ENCODE results near the gene CEACAM19.
"Not testable (repeated sequence)": the region's sequence is repeated elsewhere in the genome, so short reads cannot be mapped to it uniquely, and the experiment has no call there.

CEACAM19 gene

DNA sequence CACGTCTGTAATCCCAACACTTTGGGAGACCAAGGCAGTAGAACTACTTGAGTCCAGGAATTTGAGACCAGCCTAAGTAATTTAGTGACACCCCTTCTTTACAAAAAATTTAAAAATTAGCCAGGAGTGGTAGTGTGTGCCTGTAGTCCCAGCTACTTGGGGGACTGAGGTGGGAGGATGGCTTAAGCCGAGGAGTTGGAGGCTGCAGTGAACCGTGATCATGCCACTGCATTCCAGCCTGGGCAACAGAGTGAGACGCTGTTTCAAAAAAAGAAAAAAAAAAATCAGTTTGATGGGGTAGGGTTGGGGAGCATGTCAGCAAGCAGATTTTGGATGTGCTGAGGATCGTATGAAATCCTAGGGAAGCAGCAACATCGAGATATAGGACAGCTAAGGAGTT lies 4.2 kb downstream of the CEACAM19 start:
- H3K4me1 Mint-ChIP-seq: no peaks in the 10 kb centered on the region
- CTCF ChIA-PET: interaction anchor here (0.7 to 1.2 kb wide), 2 partner anchors 9 to 275 kb away, joined by 3 read pairs; no protein-coding TSS in a partner anchor
- DNase-seq: no peak
- no peaks in the 10 kb centered on the region for H3K9me3 Mint-ChIP-seq
- no peak overlapping the region for H3K27ac Mint-ChIP-seq
- H3K36me3 Mint-ChIP-seq: no peaks in the 10 kb centered on the region
- H3K27me3 Mint-ChIP-seq: no peaks in the 10 kb centered on the region
- H3K4me3 Mint-ChIP-seq: no peak overlapping the region

DNA sequence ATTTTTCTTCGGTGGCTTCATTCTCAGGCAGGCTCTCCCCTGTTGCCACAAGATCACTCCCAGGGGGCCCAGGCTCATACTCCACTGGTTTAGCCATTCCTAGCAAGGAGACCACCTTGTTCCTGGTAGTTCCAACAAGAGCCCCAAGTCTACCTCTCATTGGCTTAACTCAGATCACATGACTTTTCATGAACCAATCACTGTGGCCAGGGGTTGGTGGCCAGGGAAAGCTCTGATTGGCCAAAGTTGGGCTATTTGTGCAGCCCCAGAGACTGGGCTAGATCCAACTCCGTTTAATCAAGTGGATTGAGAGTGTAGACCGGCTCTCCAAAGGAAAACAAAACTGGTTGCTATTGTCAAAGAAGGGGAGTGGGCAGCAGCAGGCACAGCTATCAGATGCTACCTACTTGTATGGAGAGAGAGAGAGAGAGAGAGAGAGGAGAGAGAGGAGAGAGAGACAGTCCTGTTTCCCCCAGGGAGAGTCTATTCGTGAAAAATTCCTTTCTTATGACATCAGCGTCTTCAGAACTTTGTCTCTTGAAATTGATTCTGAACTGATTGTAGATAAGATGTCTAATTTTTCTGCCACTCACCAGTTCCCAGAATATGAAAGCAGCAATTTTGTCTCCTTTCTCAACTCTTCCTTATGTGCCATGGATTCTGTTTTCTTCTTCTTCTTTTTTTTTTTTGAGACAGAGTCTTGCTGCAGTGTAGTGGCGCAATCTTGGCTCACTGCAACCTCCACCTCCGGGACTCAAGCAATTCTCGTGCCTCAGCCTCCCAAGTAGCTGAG lies 5.9 kb downstream of the CEACAM19 start:
- CTCF ChIA-PET: interaction anchor here (0.6 to 1.1 kb wide), 3 partner anchors 12 to 95 kb away, joined by 3 read pairs; no protein-coding TSS in a partner anchor
- no peak overlapping the region for H3K27ac Mint-ChIP-seq

GRCh38 chr19:44680536-44680935 lies 9.3 kb downstream of the CEACAM19 start:
- Mint-ChIP-seq H3K9me3 (no peaks in the 10 kb centered on the region), H3K27me3 (peaks cover 11% of the 10 kb centered on the region), H3K4me3 (no peak overlapping the region), H3K4me1 (peaks cover 6% of the 10 kb centered on the region), H3K27ac (no peak overlapping the region), H3K36me3 (no peaks in the 10 kb centered on the region)
- CTCF ChIA-PET: interaction anchor here (1.2 kb wide), 1 partner anchor 9 kb away, joined by 5 read pairs; no protein-coding TSS in a partner anchor
- DNase-seq: no peak

More for the DNA sequence above, 5.9 kb downstream of the CEACAM19 start:
- Mint-ChIP-seq H3K4me1 (no peaks in the 10 kb centered on the region), H3K4me3 (no peak overlapping the region), H3K27me3 (no peaks in the 10 kb centered on the region), H3K9me3 (no peaks in the 10 kb centered on the region), H3K36me3 (no peaks in the 10 kb centered on the region)
- DNase-seq: no peak

DNA sequence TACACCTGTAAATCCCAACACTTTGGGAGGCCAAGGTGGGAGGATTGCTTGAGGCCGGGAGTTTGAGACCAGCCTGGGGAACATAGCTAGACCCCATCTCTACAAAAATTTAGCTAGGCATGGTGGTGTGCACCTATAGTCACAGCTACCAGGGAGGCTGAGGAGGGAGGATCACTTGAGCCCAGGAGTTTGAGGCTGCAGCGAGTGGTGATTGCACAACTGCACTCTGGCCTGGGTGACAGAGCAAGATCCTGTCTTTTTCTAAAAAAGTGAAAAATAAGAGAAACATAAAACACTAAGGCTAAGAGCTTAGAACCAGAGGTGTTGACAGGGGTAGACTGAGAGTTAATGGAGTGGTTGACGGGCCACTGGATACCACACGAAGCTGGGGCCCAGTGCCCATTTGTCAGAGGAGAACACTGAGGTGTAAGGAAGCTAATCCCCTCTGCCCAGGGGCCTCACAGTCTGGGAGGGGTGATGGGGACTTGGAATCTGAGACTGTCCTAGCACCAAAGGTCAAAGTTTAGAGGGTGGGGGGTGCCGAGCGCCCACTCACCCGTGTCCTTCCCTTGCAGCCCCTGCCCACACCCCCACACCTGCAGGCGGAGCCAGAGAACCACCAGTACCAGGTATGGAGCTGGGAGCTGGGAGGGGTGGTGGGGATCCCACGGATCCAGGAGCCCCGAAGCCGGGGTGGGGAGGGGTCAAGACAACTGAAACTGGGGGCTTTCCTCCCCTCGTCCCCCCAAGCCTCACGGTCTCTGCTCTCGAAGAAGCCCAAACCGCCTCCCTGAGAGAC lies 10.9 kb downstream of the CEACAM19 start:
- Mint-ChIP-seq H3K27ac (no peak overlapping the region), H3K27me3 (peaks cover 18% of the 10 kb centered on the region), H3K9me3 (no peaks in the 10 kb centered on the region), H3K36me3 (no peaks in the 10 kb centered on the region), H3K4me3 (no peak overlapping the region), H3K4me1 (peaks cover 6% of the 10 kb centered on the region)
- CTCF ChIA-PET: interaction anchor here (0.9 kb wide), 1 partner anchor 27 kb away, joined by 4 read pairs; no protein-coding TSS in a partner anchor
- no peak for DNase-seq

- Mint-ChIP-seq H3K36me3 (no peaks in the 10 kb centered on the region), H3K4me1 (peaks cover 6% of the 10 kb centered on the region), H3K4me3 (no peak overlapping the region), H3K27me3 (peaks cover 20% of the 10 kb centered on the region), H3K9me3 (no peaks in the 10 kb centered on the region), H3K27ac (no peak overlapping the region)
- no peak for DNase-seq
- CTCF ChIA-PET: interaction anchor here (0.6 kb wide), 1 partner anchor 59 kb away, joined by 4 read pairs; no protein-coding TSS in a partner anchor
Measured at GRCh38 chr19:44682807-44683206, 11.5 kb downstream of the CEACAM19 start.

DNA sequence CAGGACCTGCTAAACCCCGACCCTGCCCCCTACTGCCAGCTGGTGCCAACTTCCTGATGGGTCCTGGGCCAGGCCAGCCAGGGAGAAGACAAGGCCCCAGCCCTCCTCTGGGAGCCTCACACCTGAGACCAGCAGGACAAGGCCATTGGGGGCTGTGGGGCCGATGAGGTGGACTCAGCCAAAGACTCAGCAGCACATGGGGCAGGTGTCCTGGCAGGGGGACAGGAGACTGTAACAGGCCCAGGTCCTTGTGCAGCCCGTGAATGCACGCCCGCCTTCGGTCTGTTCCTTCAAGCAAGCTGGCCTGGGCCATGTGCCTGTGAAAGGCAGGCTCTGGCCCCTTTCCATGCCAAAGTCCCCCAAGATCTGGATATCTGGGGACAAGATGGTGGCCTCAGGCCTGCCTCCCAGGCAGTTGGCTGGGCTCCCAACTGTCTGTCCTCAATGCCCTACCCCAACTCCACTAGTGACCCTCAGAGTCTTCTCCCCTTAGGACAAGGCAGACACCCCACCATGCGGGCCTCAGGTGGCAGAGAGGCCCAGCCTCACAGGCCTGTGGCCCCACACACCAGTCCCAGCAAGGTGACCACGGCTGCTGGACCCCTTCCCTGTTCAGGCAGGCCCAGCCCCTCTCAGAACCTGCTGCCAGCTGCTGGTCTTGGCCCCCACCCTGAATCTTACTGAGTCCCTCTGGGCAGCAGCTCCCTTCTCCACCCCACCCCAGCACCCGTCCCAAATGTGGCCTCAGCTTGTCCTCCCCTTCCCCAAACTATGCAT lies 12.3 kb downstream of the CEACAM19 start:
- DNase-seq: no peak
- CTCF ChIA-PET: interaction anchor here (0.6 to 0.7 kb wide), 2 partner anchors 40 to 58 kb away, joined by 4 read pairs; no protein-coding TSS in a partner anchor
- no peaks in the 10 kb centered on the region for H3K36me3 Mint-ChIP-seq
- no peak overlapping the region for H3K27ac Mint-ChIP-seq
- H3K4me3 Mint-ChIP-seq: no peak overlapping the region
- peaks cover 6% of the 10 kb centered on the region for H3K4me1 Mint-ChIP-seq
- peaks cover 23% of the 10 kb centered on the region for H3K27me3 Mint-ChIP-seq
- no peaks in the 10 kb centered on the region for H3K9me3 Mint-ChIP-seq

DNA sequence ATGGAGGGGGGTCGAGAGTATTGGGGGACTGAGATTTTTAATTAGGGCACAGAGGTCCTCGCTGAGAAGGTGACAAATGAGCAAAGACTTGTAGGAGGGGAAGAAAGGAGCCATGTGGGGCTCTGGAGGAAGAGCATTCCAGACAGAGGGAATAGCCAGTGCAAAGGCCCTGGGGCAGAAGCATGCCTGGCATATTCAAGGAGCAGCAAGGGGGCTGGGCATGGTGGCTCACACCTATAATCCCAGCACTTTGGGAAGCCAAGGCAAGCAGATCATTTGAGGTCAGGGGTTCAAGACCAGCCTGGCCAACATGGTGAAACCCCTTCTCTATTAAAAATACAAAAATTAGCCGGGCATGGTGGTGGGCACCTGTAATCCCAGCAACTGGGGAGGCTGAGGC lies 13.1 kb downstream of the CEACAM19 start:
- H3K4me3 Mint-ChIP-seq, DNase-seq, H3K27ac Mint-ChIP-seq, H3K36me3 Mint-ChIP-seq, CTCF ChIA-PET, H3K9me3 Mint-ChIP-seq: not testable (repeated sequence)
- H3K27me3 Mint-ChIP-seq: peaks cover 29% of the 10 kb centered on the region
- H3K4me1 Mint-ChIP-seq: peaks cover 11% of the 10 kb centered on the region

DNA sequence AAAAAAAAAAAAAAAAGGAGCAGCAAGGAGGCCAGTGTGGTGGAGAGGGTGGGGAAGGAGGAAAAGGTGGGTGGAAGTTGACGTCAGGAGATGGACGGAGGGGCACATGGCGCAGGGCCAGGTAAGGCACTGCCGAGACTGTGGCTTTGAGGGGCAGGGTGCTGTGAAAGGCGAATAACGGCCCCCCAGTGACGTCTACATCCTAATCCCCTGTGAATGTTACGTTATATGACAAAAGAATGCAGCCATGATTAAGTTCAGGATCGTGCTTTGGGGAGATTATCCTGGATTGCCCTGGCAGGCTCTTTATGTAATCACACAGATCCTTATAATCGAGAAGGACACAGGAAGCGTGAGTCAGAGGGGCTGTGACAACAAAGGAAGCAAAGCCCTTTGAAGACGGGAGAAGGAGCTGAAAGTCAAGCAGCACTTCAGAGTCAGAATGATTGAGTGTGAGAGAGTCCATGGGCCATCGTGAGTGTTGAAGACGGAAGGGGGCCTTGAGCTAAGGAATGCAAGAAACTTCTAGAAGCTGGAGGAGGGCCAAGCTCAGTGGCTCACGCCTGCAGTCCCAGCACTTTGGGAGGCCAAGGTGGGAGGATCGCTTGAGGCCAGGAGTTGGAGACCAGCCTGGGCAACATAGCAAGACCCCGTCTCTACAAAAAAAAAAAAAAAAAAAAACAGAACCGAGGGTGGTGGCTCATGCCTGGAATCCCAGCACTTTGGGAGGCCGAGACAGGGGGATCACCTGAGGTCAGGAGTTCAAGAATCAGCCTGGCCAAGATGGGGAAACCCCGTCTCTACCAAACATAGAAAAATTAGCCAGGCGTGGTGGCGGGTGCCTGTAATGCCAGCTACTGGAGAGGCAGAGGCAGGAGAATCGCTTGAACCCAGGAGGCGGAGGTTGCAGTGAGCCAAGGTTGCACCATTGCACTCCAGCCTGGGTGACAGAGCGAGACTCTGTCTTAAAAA lies 13.9 kb downstream of the CEACAM19 start:
- no peak for DNase-seq
- peaks cover 35% of the 10 kb centered on the region for H3K27me3 Mint-ChIP-seq
- H3K27ac Mint-ChIP-seq: no peak overlapping the region
- peaks cover 19% of the 10 kb centered on the region for H3K4me1 Mint-ChIP-seq
- CTCF ChIA-PET: interaction anchor here (1.0 to 1.2 kb wide), 2 partner anchors 31 to 86 kb away, joined by 3 read pairs; no protein-coding TSS in a partner anchor
- no peaks in the 10 kb centered on the region for H3K9me3 Mint-ChIP-seq
- no peak overlapping the region for H3K4me3 Mint-ChIP-seq
- no peaks in the 10 kb centered on the region for H3K36me3 Mint-ChIP-seq

GRCh38 chr19:44685877-44686276 lies 14.6 kb downstream of the CEACAM19 start:
- no peaks in the 10 kb centered on the region for H3K9me3 Mint-ChIP-seq
- CTCF ChIA-PET: interaction anchor here (0.6 to 1.2 kb wide), 3 partner anchors 11 to 85 kb away, joined by 3 read pairs; no protein-coding TSS in a partner anchor
- peaks cover 35% of the 10 kb centered on the region for H3K27me3 Mint-ChIP-seq
- no peaks in the 10 kb centered on the region for H3K36me3 Mint-ChIP-seq
- no peak overlapping the region for H3K4me3 Mint-ChIP-seq
- peaks cover 19% of the 10 kb centered on the region for H3K4me1 Mint-ChIP-seq
- no peak overlapping the region for H3K27ac Mint-ChIP-seq
- DNase-seq: no peak

GRCh38 chr19:44686896-44687295 lies 15.6 kb downstream of the CEACAM19 start:
- DNase-seq: no peak
- no peak overlapping the region for H3K4me3 Mint-ChIP-seq
- H3K4me1 Mint-ChIP-seq: peaks cover 25% of the 10 kb centered on the region
- H3K9me3 Mint-ChIP-seq: no peaks in the 10 kb centered on the region
- H3K27ac Mint-ChIP-seq: no peak overlapping the region
- CTCF ChIA-PET: no interaction called here
- no peaks in the 10 kb centered on the region for H3K36me3 Mint-ChIP-seq
- H3K27me3 Mint-ChIP-seq: peaks cover 37% of the 10 kb centered on the region

- CTCF ChIA-PET: interaction anchor here (0.8 to 8.1 kb wide), 5 partner anchors 34 to 94 kb away, joined by 3 to 79 read pairs (median 5); no protein-coding TSS in a partner anchor
- no peak for DNase-seq
- Mint-ChIP-seq H3K4me1 (peaks cover 35% of the 10 kb centered on the region), H3K4me3 (no peak overlapping the region), H3K9me3 (no peaks in the 10 kb centered on the region), H3K36me3 (no peaks in the 10 kb centered on the region), H3K27me3 (peaks cover 43% of the 10 kb centered on the region), H3K27ac (no peak overlapping the region)
Measured at GRCh38 chr19:44687888-44688287, 16.6 kb downstream of the CEACAM19 start.

DNA sequence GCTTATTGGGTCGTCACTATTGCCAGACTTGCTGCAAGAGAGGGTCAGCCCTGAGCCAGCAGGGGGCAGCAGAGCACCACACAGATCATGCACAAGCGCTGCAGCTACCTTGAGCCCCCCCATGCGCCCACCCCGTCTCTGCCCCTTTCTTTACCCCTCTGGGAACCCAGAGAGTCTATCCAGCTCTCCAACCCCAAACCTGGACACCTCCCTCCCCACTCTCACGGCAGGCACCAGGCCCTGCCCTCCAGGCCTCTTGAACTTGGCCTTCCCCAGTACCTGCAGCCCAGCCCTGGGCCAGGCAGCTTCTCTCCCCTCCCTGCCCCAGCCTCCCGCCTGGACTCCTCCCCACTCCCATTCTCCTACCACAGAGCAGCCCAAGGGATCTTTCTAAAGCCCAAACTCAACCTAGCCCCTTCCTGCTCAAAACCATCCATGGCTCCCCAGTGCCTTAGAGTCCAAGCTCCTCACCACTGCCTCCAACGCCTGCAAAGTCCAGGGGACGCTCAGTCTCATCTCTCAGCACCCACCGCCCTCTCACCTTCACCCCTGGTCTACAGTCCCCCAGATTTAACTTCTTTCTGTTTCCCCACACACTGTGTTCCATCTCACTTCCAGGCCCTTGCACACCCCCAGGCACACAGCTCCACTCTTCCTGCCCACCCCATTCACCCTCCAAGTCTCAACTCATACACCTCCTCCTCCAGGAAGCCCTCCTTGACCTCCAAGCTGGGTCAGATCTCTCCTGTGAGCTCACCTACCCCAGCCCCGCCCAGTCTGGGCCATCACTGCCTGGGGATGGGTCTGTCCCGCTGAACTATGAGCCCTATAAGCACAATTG lies 18.2 kb downstream of the CEACAM19 start:
- Mint-ChIP-seq H3K9me3 (no peaks in the 10 kb centered on the region), H3K4me3 (no peak overlapping the region), H3K36me3 (no peaks in the 10 kb centered on the region), H3K27ac (no peak overlapping the region), H3K4me1 (peaks cover 40% of the 10 kb centered on the region), H3K27me3 (peaks cover 47% of the 10 kb centered on the region)
- CTCF ChIA-PET: interaction anchor here (0.7 to 8.1 kb wide), 19 partner anchors 9 to 155 kb away, joined by 3 to 79 read pairs (median 4); no protein-coding TSS in a partner anchor
- DNase-seq: peak; percentile 87
